Stimulated activated naive CD4-positive, alpha-beta T cell (primary cell): ENCODE measurements around the gene SLC43A1.
"Not testable (repeated sequence)": the region's sequence is repeated elsewhere in the genome, so short reads cannot be mapped to it uniquely, and the experiment has no call there.

Experiments used
- DNase-seq, 6 experiments: peaks; one replicate each; lab custom pipeline; 2025; lab: John Stamatoyannopoulos, UW

The SLC43A1 gene

DNA sequence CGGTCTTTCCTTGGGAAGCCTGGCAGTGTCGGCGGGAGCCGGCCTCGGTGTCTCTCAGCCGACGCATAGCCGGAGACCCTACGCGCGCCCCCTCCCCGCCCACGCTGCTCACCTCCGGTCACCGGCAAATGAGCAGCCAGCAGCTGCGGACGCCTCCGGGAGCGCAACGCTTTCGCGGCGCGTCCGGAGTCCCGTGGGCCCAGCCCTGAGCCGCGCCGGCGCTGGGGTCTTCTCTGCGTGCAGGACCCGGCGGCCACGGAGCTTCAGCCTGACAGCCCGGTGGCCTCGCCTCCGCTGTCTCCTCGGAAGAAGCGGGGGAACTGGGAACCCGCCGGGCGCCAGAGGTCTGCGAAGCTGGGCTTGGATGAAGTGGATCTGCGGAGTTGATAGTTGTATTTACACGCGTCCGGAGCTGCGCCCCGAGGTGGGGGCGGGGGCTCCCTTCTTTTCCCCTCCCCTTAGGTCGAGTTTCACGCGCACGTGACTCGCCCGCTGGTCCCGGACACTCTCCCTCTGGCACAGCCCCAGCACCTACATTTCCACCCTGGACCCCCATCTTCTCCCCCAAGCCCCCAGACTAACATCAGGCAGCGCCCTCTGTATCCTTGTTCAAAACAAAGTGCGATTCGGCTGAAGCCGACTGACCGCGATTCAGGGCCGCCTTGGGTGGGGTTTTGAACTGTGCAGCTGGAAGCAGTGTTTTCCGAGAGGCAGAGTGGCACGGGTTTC is at the start of gene SLC43A1:
SLC43A1 (minus strand) TSS at position 371 of the 729 bp plus-strand sequence. CDS start 1,591 bp downstream, outside the sequence.
- peak in 2 of 6 experiments; percentile 21 to 22 for DNase-seq

DNA sequence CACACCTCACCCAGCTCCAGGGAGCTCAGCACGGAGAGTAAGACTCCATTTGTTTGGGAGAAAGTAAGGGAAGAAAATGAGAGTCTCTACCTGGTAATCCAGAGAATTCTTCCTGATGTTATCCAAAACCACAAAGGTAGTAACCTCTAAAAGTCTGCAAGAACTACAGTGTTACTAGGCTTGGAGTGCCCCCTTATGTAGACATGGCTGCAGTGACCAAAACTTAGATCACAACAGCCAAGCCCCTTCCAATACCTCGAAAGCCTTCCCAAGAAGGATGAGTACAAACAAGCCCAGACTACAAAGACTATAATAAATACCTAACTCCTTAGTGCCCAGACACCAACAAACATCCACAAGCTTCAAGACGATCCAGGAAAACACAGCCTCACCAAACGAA is 47.1 kb upstream of the SLC43A1 start:
- DNase-seq: no peak

DNA sequence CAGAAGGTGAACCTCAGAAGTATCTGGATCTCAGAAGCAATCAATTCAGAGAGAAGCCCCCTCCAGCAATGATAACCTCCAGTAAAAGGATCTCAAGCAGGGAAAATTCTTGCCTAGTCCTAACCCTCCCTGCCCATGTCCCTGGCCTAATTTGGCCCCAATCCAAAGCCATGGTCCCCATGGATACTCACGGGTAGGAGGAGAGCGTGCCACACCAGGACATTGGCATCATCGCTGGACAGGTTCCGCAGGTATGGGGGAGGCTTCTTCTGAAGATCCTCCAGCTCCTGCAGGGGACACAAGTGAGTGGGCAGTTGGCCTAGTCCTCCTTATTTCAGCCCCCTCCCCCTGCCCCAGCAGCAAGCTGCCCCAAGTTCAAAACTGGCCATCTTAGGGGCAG is 44.6 kb upstream of the SLC43A1 start:
- DNase-seq: no peak

DNA sequence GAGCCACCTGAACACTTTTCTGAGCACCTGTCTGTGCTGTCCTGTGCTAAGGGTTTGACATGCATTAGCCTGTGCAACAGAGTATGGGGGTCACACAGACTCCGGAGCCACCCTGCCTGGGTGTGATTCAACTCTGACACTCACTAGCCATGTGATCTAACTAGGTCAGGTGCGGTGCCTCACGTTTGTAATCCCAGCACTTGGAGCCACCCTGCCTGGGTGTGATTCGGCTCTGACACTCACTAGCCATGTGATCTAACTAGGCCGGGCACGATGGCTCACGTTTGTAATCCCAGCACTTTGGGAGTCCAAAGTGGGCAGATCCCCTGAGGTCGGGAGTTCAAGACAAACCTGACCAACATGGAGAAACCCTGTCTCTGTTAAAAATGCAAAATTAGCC is 40.5 kb upstream of the SLC43A1 start:
- DNase-seq: no peak

DNA sequence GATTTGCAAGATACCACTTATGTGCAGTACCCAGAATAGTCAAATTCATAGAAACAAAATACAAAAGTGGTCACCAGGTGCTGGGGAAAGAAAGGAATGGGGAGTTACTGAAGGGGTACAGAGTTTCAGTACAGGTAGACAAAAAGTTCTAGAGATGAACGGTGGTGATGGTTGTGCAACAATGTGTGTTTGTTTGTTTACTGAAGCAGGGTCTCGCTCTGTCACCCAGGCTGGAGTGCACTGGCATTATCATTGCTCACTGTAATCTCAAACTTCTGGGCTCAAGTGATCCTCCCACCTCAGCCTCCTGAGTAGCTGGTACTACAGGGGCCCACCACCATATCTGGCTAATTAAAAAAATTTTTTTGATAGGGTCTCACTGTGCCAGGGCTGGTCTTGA is 39.9 kb upstream of the SLC43A1 start:
- DNase-seq: no peak

DNA sequence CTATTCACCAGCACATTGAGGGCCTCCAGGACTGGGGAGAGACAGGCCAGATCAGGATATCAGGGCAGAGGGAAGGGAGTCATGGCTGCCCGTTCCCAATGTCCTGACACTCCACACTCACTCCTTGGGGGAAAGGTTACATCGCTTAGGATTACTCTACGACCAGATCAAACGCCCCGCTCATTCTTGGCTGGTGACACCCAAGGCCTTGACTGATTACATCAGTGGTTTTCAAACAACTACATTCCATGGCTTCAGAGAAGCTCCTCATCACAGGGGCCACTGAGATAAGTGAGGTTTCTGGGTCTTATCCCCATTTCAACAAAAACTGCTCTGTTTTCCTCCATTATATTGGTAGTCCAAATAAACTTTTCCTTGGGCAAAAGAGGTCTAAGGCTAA is 37.0 kb upstream of the SLC43A1 start:
- no peak for DNase-seq

DNA sequence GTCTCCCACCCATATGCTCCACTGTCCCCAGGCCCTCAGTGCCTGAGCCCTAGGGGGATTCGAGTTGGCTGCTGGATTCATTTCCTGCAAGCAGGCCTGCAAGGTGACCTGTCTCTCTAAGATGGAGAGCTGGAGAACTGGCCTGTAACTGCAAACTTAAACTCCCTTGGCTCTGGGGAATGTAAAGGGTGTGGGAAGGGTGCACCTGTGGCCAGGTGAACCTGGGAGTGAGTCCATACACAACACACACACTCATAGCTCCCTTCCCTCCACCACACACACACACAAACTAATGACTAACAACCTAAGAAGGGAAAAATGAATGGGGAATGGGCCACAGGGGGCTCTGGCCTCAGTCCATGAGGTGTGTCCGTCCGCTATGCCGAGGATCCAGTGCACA is 36.4 kb upstream of the SLC43A1 start:
- no peak for DNase-seq

DNA sequence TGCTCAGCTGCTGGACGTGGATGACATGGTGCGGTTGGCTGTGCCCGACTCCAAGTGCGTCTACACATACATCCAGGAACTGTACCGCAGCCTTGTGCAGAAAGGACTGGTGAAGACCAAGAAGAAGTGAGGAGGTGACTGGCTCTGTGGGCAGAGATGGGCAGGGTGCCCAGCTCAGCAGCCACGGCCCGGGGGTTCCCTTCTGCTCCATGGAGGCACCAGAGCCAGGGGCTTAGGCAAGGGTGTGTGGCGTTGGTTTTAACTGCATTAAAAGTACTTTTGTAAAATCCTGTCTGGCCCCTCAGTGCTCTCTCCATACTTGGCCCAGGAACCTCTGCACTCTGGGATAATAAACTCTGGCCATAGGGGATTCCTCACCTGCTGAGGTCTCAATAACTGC is 34.5 kb upstream of the SLC43A1 start:
- DNase-seq: no peak

DNA sequence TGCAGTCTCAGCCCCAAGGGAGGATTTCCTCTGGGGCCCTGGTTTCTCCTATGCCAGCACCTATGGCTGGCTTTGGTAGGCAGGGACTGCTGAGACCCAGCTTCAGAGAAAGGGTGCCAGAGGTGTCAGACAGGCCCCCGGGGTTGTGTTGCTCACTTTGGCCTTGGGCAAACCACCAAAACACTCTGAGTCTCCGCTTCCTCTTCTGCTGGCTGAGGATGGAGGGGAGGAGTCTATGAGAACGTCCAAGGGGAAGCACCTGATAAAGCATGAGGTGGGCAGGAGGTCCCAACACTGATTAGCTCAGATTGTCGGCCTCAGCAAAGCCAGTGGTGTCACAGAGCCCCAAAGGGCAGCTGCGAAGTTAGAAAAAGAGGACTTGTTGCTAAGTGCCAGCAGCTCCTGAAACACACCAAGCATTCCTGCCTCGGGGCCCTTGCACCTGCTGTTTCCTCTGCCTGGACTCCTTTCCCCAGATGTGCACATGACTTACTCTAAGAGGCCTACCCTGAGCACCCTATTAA is 32.4 kb upstream of the SLC43A1 start:
- DNase-seq: no peak

DNA sequence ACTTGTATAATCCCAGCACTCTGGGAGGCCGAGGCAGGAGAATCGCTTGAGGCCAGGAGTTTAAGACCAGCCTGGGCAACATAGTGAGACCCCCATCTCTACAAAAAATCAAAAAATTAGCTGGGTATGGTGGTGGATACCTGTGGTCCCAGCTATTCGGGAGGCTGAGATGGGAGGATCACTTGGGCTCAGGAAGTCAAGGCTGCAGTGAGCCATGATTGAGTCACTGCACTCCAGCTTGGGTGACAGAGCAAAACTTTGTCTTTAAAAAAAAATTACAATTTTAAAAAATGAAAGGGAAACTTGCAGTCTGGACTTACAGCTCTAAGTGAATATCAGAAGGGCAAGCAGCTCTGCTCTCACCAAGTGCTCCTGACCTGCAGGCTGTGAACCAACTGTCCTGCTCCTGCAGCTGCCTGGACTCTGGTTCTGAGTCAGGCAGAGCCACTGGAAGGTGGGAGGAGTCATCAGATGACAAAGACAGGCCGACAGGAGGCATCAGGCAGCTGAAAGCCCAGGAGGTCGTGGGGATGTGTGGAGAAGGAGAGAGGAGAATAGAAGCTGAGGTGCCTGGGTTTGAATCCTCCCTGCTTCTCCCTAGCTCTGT is 31.5 kb upstream of the SLC43A1 start:
- DNase-seq: no peak

DNA sequence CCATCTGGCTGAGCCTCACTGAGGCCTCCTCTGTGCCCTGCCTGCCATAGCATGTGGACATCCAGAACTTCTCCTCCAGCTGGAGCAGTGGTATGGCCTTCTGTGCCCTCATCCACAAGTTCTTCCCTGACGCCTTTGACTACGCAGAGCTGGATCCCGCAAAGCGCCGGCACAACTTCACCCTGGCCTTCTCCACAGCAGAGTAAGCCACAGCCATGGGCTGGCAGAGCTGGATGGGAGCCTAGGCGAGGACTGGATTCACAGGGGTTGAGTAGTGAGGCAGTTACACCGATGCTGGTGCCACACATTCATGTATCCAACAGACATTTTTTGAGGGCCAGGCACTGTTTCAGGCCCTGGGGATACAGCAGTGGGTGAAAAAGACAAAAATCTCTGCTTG is 30.9 kb upstream of the SLC43A1 start:
- no peak for DNase-seq

DNA sequence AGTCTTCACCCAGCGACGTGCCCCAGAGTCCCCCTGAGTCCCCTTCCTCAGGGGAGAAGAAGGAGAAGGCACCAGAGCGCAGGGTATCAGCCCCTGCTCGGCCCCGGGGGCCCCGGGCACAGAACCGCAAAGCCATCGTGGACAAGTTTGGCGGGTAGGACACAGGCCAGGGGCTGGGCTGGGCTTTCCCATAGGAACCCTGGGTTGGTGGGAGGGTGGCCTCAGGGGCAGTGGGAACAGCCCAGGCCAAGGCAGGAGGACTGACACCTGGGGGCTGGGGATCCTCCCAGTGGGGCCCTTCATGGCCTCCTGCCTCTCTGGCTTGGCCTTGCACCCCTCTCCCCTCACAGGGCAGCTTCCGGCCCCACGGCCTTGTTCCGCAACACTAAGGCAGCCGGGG is 30.4 kb upstream of the SLC43A1 start:
- DNase-seq: no peak

DNA sequence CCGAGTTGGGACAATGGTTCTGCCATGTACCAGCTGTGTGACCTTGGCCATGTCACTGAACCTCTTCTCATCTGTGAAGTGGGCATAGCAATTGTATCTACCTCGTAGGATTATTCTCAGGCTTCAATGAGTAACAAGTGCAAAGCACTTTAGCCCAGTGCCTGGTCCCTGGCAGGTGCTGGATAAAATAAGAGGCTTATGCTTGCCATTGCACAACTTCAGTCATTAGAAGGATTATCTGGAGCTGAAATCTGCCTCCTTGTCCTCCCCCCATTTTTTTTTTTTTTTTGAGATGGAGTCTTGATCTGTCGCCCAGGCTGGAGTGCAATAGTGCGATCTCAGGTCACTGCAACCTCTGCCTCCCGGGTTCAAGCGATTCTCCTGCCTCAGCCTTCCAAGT is 29.1 kb upstream of the SLC43A1 start:
- no peak for DNase-seq

DNA sequence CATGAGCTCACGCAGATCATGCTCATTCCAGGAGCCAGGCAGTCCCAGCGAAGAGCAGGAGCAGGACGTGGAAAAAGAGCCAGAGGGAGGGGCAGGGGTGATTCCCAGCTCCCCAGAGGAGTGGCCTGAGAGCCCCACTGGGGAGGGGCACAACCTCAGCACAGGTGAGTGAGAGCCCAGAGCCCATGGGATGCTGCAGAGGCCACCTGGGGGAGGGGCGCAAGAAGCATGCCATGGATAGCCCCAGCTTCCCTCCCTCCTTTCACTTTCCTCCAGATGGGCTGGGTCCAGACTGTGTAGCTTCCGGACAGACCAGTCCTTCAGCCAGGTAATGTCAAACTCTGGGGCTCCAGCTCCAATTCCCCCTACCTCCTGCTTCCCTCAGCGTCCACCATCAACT is 28.1 kb upstream of the SLC43A1 start:
- DNase-seq: no peak

DNA sequence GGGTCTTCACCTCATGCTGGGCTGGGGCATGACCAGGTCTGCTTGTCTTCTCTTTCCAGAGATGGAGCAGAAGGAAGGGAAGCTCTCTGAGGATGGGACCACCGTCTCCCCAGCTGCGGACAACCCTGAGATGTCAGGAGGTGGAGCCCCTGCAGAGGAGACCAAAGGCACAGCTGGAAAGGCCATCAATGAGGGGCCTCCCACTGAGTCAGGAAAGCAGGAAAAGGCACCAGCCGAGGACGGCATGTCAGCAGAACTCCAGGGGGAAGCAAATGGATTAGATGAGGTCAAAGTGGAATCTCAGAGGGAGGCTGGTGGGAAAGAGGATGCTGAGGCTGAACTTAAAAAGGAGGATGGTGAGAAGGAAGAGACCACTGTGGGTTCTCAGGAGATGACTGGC is 27.1 kb upstream of the SLC43A1 start:
- no peak for DNase-seq

DNA sequence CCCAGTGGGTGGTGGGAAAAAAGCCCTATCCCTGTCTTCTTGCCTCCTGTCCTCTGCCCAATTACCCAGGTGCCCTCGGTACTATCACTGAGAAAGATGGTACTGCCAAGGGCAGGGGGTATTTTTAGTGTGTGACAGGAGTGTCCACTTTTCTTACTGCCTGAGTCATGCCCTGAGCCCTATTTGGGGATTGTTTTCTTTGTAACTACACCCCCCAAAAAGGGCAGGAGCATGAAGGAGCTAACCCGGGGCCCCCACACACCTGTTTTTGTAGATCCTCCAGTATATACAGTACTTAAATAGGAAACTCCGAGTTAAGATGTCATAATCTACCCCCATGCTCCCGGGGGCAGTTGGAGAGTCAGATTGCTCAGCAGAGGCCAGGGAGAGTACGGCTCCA is 25.7 kb upstream of the SLC43A1 start:
- no peak for DNase-seq

DNA sequence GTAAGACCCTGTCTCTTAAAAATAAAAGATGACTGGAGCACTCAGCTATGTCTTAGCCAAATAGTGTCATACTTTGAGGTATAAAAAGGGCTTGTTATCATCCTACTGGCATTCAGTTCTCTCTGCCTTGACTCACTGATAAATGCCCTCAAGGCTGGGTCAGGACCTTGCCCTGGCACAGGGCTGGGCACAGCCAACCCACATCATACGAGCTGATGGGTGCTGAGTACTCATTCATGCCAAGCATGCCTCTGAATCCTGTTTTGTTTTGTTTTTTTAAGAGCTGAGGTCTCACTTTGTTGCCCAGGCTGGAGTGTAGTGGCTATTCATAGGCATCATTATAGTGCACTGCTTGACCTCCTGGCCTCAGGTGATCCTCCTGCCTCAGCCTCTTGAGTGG is 23.8 kb upstream of the SLC43A1 start:
- no peak for DNase-seq

DNA sequence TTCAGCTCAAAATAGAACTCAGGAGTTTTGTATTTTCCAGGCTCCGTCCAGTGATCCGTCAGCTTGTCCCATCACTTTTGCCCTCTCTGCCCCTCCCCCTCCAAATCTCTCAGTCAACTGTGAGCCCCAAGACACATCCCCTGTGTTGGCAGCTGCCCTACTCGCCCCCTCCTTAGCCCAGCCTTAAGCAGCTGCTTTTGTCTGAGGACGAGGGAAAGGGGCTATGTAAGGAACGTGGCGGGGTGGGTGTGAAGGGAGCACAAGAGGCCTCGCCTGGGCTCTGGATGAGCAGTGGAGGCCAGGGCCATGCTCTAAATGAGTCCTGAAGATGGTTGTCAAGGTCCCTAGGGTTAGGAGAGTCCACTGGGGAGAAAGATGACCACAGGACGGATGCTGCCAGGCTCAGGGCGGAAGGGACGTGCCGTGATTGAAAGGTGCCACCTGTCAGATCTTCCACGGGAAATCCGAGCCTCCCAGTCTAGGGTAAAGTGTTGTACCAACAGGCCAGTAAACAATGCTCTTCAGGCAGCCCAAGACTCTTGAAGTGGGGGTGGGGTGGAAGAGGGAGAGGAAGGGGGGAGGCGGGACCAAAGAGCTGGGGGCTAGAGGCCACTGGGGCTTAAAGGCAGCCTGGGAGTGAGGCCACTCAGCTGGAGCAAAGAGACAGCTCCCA is 21.6 kb upstream of the SLC43A1 start, which contains the start of gene SMTNL1:
SMTNL1 (plus strand) TSS at position 649 of the 673 bp plus-strand sequence. CDS start 5,048 bp downstream, outside the sequence.
- DNase-seq: no peak

DNA sequence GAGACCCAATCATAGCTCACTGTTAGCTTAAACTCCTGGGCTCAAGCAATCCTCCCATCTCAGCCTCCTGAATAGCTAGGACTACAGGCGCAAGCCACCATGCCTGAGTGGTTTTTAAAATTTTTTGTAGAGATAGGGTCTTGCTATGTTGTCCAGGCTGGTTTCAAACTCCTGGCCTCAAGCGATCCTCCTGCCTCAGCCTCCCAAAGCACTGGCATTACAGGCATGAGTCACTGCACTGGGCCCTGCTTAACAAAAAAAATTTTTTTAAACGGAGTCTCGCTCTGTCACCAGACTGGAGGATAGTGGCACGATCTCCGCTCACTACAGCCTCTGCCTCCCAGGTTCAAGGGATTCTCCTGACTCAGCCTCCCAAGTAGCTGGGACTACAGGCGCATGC is 18.9 kb upstream of the SLC43A1 start:
- DNase-seq: not testable (repeated sequence)

DNA sequence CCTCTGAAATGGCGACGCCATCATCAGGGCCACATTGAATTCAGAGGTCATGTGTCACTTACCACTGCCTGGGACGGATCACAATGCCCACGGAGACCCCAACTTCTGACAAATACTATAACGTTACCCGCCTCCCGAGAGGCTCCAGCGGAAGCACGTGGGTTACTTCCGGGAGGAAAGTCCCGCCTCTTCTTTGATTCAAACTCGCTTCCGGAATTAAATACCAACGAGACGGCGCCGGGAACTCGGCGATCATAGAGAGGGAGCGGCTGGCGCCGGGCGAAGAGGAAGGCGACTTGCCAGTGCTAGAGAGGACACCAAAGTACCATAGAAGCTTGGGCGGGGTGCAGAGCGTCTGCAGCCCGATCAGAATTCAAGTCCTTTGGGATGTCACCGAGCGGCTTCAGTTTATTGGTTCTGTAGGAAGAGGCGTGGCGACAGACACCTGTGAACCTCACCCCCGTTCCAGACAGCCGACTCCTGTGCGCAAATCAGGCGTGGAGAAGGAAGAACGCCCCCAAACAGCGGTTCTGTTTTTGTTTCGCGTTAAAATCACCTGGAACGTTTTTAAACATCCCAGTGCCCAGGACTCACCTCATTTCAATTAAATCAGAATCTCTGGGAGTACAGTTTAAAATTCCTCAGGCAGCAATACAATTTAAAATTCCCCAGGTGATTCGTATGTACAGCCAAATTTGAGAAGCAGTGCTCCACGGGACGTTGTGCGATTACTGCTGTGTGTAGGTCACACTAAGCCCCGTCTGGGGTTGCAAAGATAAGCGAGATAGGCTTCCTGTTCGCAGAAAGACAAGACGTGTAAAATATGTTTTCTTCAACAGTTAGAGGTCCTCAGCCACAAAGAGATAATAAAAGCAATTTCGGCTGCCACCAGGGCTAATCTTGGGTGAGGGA is 15.3 kb upstream of the SLC43A1 start, which contains the start of gene TIMM10:
TIMM10 (minus strand) TSS at position 159 of the 912 bp plus-strand sequence. CDS start 565 bp downstream, outside the sequence.
- DNase-seq: peak; percentile 83 to 98 (median 94)

DNA sequence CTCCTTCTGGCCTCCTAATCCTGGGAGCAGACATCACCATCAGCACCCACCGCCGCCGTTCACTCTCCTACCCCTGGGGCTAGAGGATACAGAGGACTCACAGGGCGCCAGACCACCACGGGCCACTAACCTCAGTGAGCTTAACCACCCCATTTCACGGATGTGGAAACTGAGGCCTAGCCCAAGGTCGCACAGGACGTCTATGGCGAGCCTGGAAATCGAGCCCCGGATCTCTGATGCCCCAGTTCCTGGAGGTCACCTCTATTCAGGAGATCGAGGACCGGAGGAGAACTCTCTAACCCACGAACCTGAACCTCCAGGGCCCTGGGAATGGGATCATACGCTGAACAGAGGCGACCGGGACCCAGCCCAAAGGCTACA is 14.7 kb upstream of the SLC43A1 start:
- no peak for DNase-seq

DNA sequence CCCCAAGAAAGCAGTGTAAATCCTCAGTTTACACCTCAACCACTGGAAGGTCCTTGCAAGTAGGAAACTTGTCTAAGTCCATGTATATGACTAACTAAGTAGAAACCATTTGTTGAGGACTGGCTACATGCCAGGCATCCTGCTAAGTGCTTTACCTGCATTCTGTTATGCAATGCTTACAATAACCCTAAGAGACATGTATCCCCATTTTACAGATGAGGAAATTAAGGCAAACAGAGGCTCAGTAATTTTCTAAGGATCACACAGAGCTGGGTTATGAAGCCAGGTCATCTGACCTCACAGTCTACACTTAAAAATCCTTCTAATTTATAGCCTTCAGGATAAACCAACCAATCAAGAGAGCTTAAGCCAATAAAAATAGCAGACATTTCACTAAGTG is 13.5 kb upstream of the SLC43A1 start:
- no peak for DNase-seq
